GM13977 (cell line): ENCODE data around the gene TSPAN32.
"Not testable (repeated sequence)": the region's sequence is repeated elsewhere in the genome, so short reads cannot be mapped to it uniquely, and the experiment has no call there.

Experiments
- DNase-seq: peaks from one replicate; pipeline ENCODE4 v3.0.0; 2012; ENCODE audit warnings: low spot score
- CTCF ChIP-seq: IDR thresholded peaks from 2 replicates; pipeline ENCODE4 v1.5.1; 2012; ENCODE audit warnings: mild to moderate bottlenecking, control low read depth; ENCODE audit not compliant: insufficient read depth; ENCODE audit errors: extremely low read depth, missing control alignments
- in situ Hi-C: fragments of 300-500 bp; cut with MboI; formaldehyde crosslinking; loops from one replicate; pipeline ENCODE4 v1.12.0; 2022; ENCODE audit warnings: low sequenced_read_pairs, low pct_unique_long_range_greater_than_20kb, mixed read lengths, inconsistent platforms; ENCODE audit not compliant: unreplicated experiment

TSPAN32 gene

GRCh38 chr11:2351701-2352100 lies 49.9 kb downstream of the TSPAN32 start:
- in situ Hi-C loops, result no loop called here
- DNase-seq, result no peak
- no peak for TF ChIP-seq CTCF

- DNase-seq, result no peak
- TF ChIP-seq CTCF, result no peak
- in situ Hi-C loops, result no loop called here
Measured at GRCh38 chr11:2352420-2352819, 50.6 kb downstream of the TSPAN32 start.

- no peak for DNase-seq
Measured at GRCh38 chr11:2355000-2355644, 53.3 kb downstream of the TSPAN32 start.

GRCh38 chr11:2357246-2357645 lies 55.4 kb downstream of the TSPAN32 start:
- in situ Hi-C loops, result no loop called here
- DNase-seq, result no peak
- no peak for TF ChIP-seq CTCF

More at GRCh38 chr11:2355000-2355644, 53.3 kb downstream of the TSPAN32 start:
- in situ Hi-C loops, result no loop called here
- TF ChIP-seq CTCF, result no peak

GRCh38 chr11:2357651-2358050 lies 55.8 kb downstream of the TSPAN32 start:
- in situ Hi-C loops, result not testable (repeated sequence)

GRCh38 chr11:2358754-2359442 lies 57.1 kb downstream of the TSPAN32 start:
- no peak for TF ChIP-seq CTCF
- no peak for DNase-seq
- in situ Hi-C loops, result no loop called here

More at GRCh38 chr11:2357651-2358050, 55.8 kb downstream of the TSPAN32 start:
- DNase-seq, result not testable (repeated sequence)

- no peak for TF ChIP-seq CTCF
- no peak for DNase-seq
- in situ Hi-C loops, result no loop called here
Measured at GRCh38 chr11:2359557-2359956, 57.7 kb downstream of the TSPAN32 start.
